HepG2 (cell line): ENCODE measurements around the gene HDAC4. TPM values are rescaled to one million over a fixed set of nuclear protein-coding genes. Genes with fewer than 3 reads are reported as not detected.
A peak's percentile ranks its signal among the peaks of the same experiment; 100 is the strongest.

ENCODE experiments used
- ATAC-seq: fragments of 200-7000 bp; cut with Tn5 transposase; 3 replicates; pipeline ENCODE4 v1.9.1; 2020; ENCODE audit warnings: mild to moderate bottlenecking, moderate library complexity
- BruUV-seq: library from RNA; stranded (reverse); fragments of 400-500 nt; replicated peaks from 2 replicates; lab custom pipeline; 2021; lab: Mats Ljungman, UMichigan
- CTCF ChIA-PET: fragments of 300-600 bp; formaldehyde crosslinking; extraction: SDS; loops from one replicate; lab custom pipeline; 2021; ENCODE audit warnings: low total read pairs, inconsistent platforms, low intra/inter-chr PET ratio; lab: Yijun Ruan, JAX
- POLR2A ChIA-PET: fragments of 350-600 bp; sonication (Branson Sonifier 250); formaldehyde crosslinking; loops from one replicate; lab custom pipeline; 2020; ENCODE audit warnings: antibody characterized with exemption, inconsistent platforms; lab: Yijun Ruan, JAX
- DNase-seq: peaks from one replicate; pipeline ENCODE4 v3.0.0-alpha.2; 2015; ENCODE audit warnings: low spot score
- FAIRE-seq: peaks from 3 replicates; lab custom pipeline; 2011; peaks lifted over from hg19 to GRCh38; lab: Jason Lieb, UNC
- H2AFZ ChIP-seq: one replicate; pipeline ENCODE4 v1.6.1; 2011; ENCODE audit warnings: low read length, inconsistent platforms
- H3K27ac ChIP-seq: fragments of 300-600 bp; 3 replicates; pipeline ENCODE4 v1.8.0; 2011; ENCODE audit warnings: mixed run types, mild to moderate bottlenecking, mixed read lengths, low read length, inconsistent platforms; ENCODE audit not compliant: insufficient read depth; ENCODE audit errors: extremely low read length
- H3K27me3 ChIP-seq, 2 experiments: fragments of 200-600 bp in 1 of 2; 2 replicates in 1 of 2; 3 replicates in 1 of 2; pipeline versions ENCODE4 v1.6.0 to v1.8.0; 2011; ENCODE audit warnings: low read length in 2 of 2, mild to moderate bottlenecking in 2 of 2, moderate library complexity in 2 of 2, inconsistent platforms in 1 of 2; ENCODE audit not compliant: insufficient read depth in 2 of 2, control insufficient read depth in 1 of 2
- H3K36me3 ChIP-seq, 2 experiments: fragments of 200-600 bp in 1 of 2; replicated peaks in 1 of 2; 2 replicates in 1 of 2; 3 replicates in 1 of 2; pipeline versions ENCODE4 v1.5.1 to v1.8.0; 2011; ENCODE audit warnings: low read length in 2 of 2, inconsistent platforms in 1 of 2; ENCODE audit not compliant: insufficient read depth in 2 of 2, control insufficient read depth in 1 of 2
- H3K4me1 ChIP-seq: 2 replicates; pipeline ENCODE4 v1.5.1; 2012; ENCODE audit warnings: low read length, inconsistent platforms; ENCODE audit not compliant: insufficient read depth
- H3K4me2 ChIP-seq: 2 replicates; pipeline ENCODE4 v1.6.0; 2011; ENCODE audit warnings: low read depth, low read length, inconsistent platforms
- H3K4me3 ChIP-seq, 3 experiments: fragments of 200-600 bp in 1 of 3; sonication (generic), shearing (Covaris generic) in 1 of 3; replicated peaks in 1 of 3; 2 replicates each; pipeline ENCODE4 v1.5.1; 2011 to 2016; ENCODE audit warnings: low read length in 3 of 3, inconsistent platforms in 2 of 3, low read depth in 2 of 3, mild to moderate bottlenecking in 2 of 3, control low read depth in 1 of 3, mixed read lengths in 1 of 3; ENCODE audit not compliant: insufficient read depth in 1 of 3
- H3K79me2 ChIP-seq: one replicate; pipeline ENCODE4 v1.6.1; 2011; ENCODE audit warnings: low read length, inconsistent platforms; ENCODE audit not compliant: insufficient read depth
- H3K9ac ChIP-seq: 2 replicates; pipeline ENCODE4 v1.6.0; 2011; ENCODE audit warnings: mild to moderate bottlenecking, low read depth, low read length, inconsistent platforms; ENCODE audit not compliant: insufficient read depth
- H3K9me3 ChIP-seq: 2 replicates; pipeline ENCODE4 v1.5.1; 2012; ENCODE audit warnings: mild to moderate bottlenecking, low read length
- H4K20me1 ChIP-seq: 2 replicates; pipeline ENCODE4 v1.6.0; 2011; ENCODE audit warnings: inconsistent platforms, mild to moderate bottlenecking, low read length, moderate library complexity; ENCODE audit not compliant: insufficient read depth
- EP300 ChIP-seq, 3 experiments: sonication (generic) in 1 of 3; formaldehyde crosslinking in 1 of 3; IDR thresholded peaks; 2 replicates each; pipeline versions ENCODE4 v1.5.1 to v1.6.1; 2011 to 2020; ENCODE audit warnings: low read depth in 2 of 3, low read length in 2 of 3, borderline replicate concordance in 1 of 3, improper control_type of control experiment in 1 of 3, mild to moderate bottlenecking in 1 of 3, missing genetic modification reagents in 1 of 3, moderate library complexity in 1 of 3
- FOXA3 ChIP-seq: IDR thresholded peaks from 2 replicates; pipeline ENCODE4 v1.6.1; 2016; ENCODE audit warnings: missing genetic modification reagents, missing compliant biosample characterization
- FOXP1 ChIP-seq, 2 experiments: fragments of 450-650 bp in 1 of 2; IDR thresholded peaks; 2 replicates each; pipeline ENCODE4 v1.6.1; 2017 to 2018; ENCODE audit warnings: antibody characterized with exemption in 1 of 2
- NR3C1 ChIP-seq: sonication (generic); formaldehyde crosslinking; IDR thresholded peaks from 2 replicates; pipeline ENCODE4 v1.4.0; 2020; ENCODE audit warnings: missing genetic modification reagents
- RXRB ChIP-seq: IDR thresholded peaks from 2 replicates; pipeline ENCODE4 v1.6.1; 2016; ENCODE audit warnings: borderline replicate concordance, missing genetic modification reagents, missing compliant biosample characterization
- SAP130 ChIP-seq: IDR thresholded peaks from 2 replicates; pipeline ENCODE4 v1.6.1; 2016; ENCODE audit warnings: low read depth
- SOX13 ChIP-seq, 3 experiments: fragments of 450-650 bp in 1 of 3; sonication (generic) in 1 of 3; formaldehyde crosslinking in 1 of 3; IDR thresholded peaks in 2 of 3; conservative IDR thresholded peaks in 1 of 3; 2 replicates each; pipeline versions ENCODE4 v1.5.0 to v1.6.1; 2016 to 2020; ENCODE audit warnings: antibody characterized with exemption in 1 of 3, mild to moderate bottlenecking in 1 of 3, missing compliant biosample characterization in 1 of 3, missing genetic modification reagents in 1 of 3, moderate library complexity in 1 of 3
- WGBS: methylation state at CpG from one replicate; pipeline ENCODE4 v1.1.6; 2017; ENCODE audit warnings: low lambda C conversion rate; 5-methylcytosine and 5-hydroxymethylcytosine counted together
- in situ Hi-C: cut with HindIII; loops from 2 replicates; pipeline ENCODE4 v1.10.0; 2017; ENCODE audit warnings: low pct_unique_long_range_greater_than_20kb; ENCODE audit not compliant: extremely low pct_ligation_motif_present
- intact Hi-C: fragments of 100-400 bp; cut with micrococcal nuclease; formaldehyde crosslinking; loops from one replicate; pipeline ENCODE4 v1.10.0; 2022; ENCODE audit not compliant: unreplicated experiment
- polyA plus RNA-seq, 8 experiments: library from polyadenylated mRNA; depleted of rRNA in 3 of 8; stranded (reverse) in 7 of 8; unstranded in 1 of 8; fragments of >200 nt; fragmentation: Illumina TruSeq in 4 of 8; extraction: Trizol in 4 of 8; gene quantifications; 2 replicates each; pipeline versions ENCODE4 v1.2.1 to v1.2.3, GENCODE V29; 2011 to 2016; ENCODE audit warnings: low read depth in 4 of 8, missing spikeins in 1 of 8, mixed read lengths in 1 of 8; ENCODE audit not compliant: insufficient read depth in 1 of 8
- total RNA-seq, 5 experiments: library from RNA; depleted of rRNA; stranded (reverse); fragments of >200 nt; fragmentation: Illumina TruSeq; extraction: Trizol; gene quantifications; 2 replicates each; pipeline ENCODE4 v1.2.3, GENCODE V29; 2016; ENCODE audit warnings: low read depth in 1 of 5
- TF ChIP-seq, protein P1 (sequence below): sonication (generic); IDR thresholded peaks from 2 replicates; pipeline ENCODE4 v1.6.1; 2016; ENCODE audit warnings: low read depth, borderline replicate concordance
- TF ChIP-seq, protein P2 (sequence below): sonication (generic); formaldehyde crosslinking; conservative IDR thresholded peaks from 2 replicates; pipeline ENCODE4 v1.4.0; 2020; ENCODE audit warnings: mild to moderate bottlenecking, missing genetic modification reagents, moderate library complexity
- TF ChIP-seq, protein P3 (sequence below): sonication (generic); formaldehyde crosslinking; IDR thresholded peaks from 2 replicates; pipeline ENCODE4 v1.4.0; 2020; ENCODE audit warnings: missing genetic modification reagents
- TF ChIP-seq, protein P4 (sequence below): IDR thresholded peaks from 2 replicates; pipeline ENCODE4 v1.6.1; 2018; ENCODE audit warnings: missing genetic modification reagents, mild to moderate bottlenecking, missing compliant biosample characterization

Gene HDAC4
- total and polyA plus RNA-seq, 2 of the 13 experiments (the other 11 are each of a cell fraction or from before 2014, with no cell fraction given), result 10.1 to 11.5 TPM

DNA sequence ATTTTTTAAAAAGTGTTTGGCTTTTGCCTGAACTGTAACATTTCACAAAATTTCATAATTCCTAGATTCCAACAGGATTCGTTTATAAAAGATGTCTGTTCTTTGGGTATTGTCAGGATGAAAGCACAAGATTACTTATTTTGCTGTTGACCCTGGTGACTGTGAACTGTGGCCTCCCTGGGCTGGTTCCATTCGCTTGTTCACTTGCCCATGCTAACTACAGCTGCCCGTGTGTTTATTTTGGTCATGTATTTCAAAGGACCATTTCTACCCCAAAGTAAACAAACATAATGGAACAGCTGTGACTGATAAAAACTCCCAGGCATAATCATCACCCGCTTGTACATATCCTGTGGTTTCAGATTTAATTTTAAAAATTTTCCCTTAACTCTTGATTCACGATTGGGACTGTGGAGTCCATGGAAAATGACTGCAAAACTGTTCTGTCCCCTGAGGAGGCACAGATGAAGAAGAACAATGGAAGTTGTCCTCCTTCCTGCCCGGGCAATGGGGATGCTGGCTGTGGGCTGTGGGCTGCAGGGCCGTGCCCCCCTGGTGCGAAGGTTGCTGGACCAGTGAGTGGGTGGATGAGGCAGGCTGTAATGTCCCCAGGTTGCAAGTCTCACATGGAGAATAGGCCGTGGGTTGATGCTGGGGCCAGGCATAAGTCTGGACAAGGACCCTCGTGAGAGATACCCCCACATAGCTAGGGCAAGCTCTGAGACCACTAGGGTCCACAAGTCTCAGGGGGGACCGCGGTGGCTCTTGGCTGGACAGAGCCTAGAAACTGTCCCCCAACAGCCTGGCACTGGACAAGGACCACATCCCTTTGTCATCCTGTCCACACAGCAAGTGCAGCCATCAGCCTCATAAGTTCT lies 28.9 kb upstream of the HDAC4 start:
- BruUV-seq, result no TSS peak
- in situ Hi-C loops, result no loop called here
- no peak overlapping the region for H3K9ac ChIP-seq
- intact Hi-C loops, result no loop called here
- ChIA-PET POLR2A (no interaction called here), CTCF (no interaction called here)
- WGBS, result 11% methylated on average over 12 of the region's 12 CpGs
- H3K4me1 ChIP-seq, result peaks cover 20% of the 10 kb centered on the region
- H3K4me3 ChIP-seq, result peak overlapping the region in 1 of 3 experiments; percentile 12; a peak in 1 of 6 replicates
- H3K79me2 ChIP-seq, result no peaks in the 10 kb centered on the region
- FAIRE-seq (no peak), ATAC-seq (peak; percentile 64; the same call in 2 of the 3 replicates), DNase-seq (peak; percentile 28)
- H2AFZ ChIP-seq, result no peak overlapping the region
- peaks cover 5 to 28% of the 10 kb centered on the region in 2 experiments; a peak in 4 of 5 replicates for H3K27me3 ChIP-seq
- no peaks in the 10 kb centered on the region for H3K9me3 ChIP-seq
- H3K36me3 ChIP-seq, result no peaks in the 10 kb centered on the region
- H3K27ac ChIP-seq, result no peak overlapping the region
- no peaks in the 10 kb centered on the region for H4K20me1 ChIP-seq
- peak overlapping the region; percentile 26; the same call in 1 of the 2 replicates for H3K4me2 ChIP-seq
- TF ChIP-seq, protein P1, sequence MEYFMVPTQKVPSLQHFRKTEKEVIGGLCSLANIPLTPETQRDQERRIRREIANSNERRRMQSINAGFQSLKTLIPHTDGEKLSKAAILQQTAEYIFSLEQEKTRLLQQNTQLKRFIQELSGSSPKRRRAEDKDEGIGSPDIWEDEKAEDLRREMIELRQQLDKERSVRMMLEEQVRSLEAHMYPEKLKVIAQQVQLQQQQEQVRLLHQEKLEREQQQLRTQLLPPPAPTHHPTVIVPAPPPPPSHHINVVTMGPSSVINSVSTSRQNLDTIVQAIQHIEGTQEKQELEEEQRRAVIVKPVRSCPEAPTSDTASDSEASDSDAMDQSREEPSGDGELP, result peak; percentile 92
- TF ChIP-seq, protein P2, sequence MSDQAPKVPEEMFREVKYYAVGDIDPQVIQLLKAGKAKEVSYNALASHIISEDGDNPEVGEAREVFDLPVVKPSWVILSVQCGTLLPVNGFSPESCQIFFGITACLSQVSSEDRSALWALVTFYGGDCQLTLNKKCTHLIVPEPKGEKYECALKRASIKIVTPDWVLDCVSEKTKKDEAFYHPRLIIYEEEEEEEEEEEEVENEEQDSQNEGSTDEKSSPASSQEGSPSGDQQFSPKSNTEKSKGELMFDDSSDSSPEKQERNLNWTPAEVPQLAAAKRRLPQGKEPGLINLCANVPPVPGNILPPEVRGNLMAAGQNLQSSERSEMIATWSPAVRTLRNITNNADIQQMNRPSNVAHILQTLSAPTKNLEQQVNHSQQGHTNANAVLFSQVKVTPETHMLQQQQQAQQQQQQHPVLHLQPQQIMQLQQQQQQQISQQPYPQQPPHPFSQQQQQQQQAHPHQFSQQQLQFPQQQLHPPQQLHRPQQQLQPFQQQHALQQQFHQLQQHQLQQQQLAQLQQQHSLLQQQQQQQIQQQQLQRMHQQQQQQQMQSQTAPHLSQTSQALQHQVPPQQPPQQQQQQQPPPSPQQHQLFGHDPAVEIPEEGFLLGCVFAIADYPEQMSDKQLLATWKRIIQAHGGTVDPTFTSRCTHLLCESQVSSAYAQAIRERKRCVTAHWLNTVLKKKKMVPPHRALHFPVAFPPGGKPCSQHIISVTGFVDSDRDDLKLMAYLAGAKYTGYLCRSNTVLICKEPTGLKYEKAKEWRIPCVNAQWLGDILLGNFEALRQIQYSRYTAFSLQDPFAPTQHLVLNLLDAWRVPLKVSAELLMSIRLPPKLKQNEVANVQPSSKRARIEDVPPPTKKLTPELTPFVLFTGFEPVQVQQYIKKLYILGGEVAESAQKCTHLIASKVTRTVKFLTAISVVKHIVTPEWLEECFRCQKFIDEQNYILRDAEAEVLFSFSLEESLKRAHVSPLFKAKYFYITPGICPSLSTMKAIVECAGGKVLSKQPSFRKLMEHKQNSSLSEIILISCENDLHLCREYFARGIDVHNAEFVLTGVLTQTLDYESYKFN (CRISPR knock-in tag), result peak; percentile 35
- no peak for TF ChIP-seq SOX13 (IDR thresholded peaks at IDR 0.05)
- peak in 1 of 2 experiments; percentile 40; a peak in 1 of 4 replicates for TF ChIP-seq SOX13 (CRISPR knock-in tag; conservative IDR thresholded peaks at IDR 0.05 in 1 of 2, IDR thresholded peaks at IDR 0.05 in 1 of 2)
- peak; percentile 28; the same call in 1 of the 2 replicates for TF ChIP-seq SAP130 (CRISPR knock-in tag)
- TF ChIP-seq, protein P3, sequence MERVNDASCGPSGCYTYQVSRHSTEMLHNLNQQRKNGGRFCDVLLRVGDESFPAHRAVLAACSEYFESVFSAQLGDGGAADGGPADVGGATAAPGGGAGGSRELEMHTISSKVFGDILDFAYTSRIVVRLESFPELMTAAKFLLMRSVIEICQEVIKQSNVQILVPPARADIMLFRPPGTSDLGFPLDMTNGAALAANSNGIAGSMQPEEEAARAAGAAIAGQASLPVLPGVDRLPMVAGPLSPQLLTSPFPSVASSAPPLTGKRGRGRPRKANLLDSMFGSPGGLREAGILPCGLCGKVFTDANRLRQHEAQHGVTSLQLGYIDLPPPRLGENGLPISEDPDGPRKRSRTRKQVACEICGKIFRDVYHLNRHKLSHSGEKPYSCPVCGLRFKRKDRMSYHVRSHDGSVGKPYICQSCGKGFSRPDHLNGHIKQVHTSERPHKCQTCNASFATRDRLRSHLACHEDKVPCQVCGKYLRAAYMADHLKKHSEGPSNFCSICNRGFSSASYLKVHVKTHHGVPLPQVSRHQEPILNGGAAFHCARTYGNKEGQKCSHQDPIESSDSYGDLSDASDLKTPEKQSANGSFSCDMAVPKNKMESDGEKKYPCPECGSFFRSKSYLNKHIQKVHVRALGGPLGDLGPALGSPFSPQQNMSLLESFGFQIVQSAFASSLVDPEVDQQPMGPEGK (CRISPR knock-in tag), result peak; percentile 29; the same call in 1 of the 2 replicates
- TF ChIP-seq RXRB (CRISPR knock-in tag), result 0 out of 2 replicates have a peak, but pooled peaks have one; percentile 26
- TF ChIP-seq FOXP1 (IDR thresholded peaks at IDR 0.05), result no peak
- peak; percentile 43; the same call in 1 of the 2 replicates for TF ChIP-seq FOXP1 (CRISPR knock-in tag; IDR thresholded peaks at IDR 0.05)
- peak in 1 of 2 experiments; percentile 49; a peak in 1 of 4 replicates for TF ChIP-seq EP300 (IDR thresholded peaks at IDR 0.05; ENCODE audit: low read depth in 2 of 2, low read length in 2 of 2)
- no peak for TF ChIP-seq EP300 (CRISPR knock-in tag; IDR thresholded peaks at IDR 0.05; ENCODE audit: borderline replicate concordance)
- TF ChIP-seq, protein P4, sequence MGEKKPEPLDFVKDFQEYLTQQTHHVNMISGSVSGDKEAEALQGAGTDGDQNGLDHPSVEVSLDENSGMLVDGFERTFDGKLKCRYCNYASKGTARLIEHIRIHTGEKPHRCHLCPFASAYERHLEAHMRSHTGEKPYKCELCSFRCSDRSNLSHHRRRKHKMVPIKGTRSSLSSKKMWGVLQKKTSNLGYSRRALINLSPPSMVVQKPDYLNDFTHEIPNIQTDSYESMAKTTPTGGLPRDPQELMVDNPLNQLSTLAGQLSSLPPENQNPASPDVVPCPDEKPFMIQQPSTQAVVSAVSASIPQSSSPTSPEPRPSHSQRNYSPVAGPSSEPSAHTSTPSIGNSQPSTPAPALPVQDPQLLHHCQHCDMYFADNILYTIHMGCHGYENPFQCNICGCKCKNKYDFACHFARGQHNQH (CRISPR knock-in tag), result 0 out of 2 replicates have a peak, but pooled peaks have one; percentile 30
- TF ChIP-seq NR3C1 (CRISPR knock-in tag), result no peak
- TF ChIP-seq FOXA3 (CRISPR knock-in tag), result peak; percentile 80
